Right lung (tissue), 5 donors: ENCODE results near the gene UCHL1. TPM values are rescaled to one million over a fixed set of nuclear protein-coding genes. Genes with fewer than 3 reads are reported as not detected.
"Not testable (repeated sequence)": the region's sequence is repeated elsewhere in the genome, so short reads cannot be mapped to it uniquely, and the experiment has no call there.

Experiments
- DNase-seq, 2 donors: peaks; one replicate each; pipeline ENCODE4 v3.0.0-alpha.2; 2013
- polyA plus RNA-seq, 5 donors: library from polyadenylated mRNA; unstranded; fragments of 120-200 nt; gene quantifications; one replicate each; pipeline versions ENCODE4 v1.2.1 to v1.2.3, GENCODE V29; 2013; ENCODE audit warnings: inconsistent platforms in 1 of 5, low replicate concordance in 1 of 5; ENCODE audit not compliant: insufficient read length in 5 of 5, insufficient read depth in 1 of 5

UCHL1 gene
- polyA plus RNA-seq, 5 donors: 15.5 to 19.5 (median 15.7) TPM

GRCh38 chr4:41287005-41287404, 30.3 kb downstream of the UCHL1 start:
- DNase-seq: no peak

- DNase-seq: no peak
These were observed 31.1 kb downstream of the UCHL1 start for GRCh38 chr4:41287852-41288251.

DNA sequence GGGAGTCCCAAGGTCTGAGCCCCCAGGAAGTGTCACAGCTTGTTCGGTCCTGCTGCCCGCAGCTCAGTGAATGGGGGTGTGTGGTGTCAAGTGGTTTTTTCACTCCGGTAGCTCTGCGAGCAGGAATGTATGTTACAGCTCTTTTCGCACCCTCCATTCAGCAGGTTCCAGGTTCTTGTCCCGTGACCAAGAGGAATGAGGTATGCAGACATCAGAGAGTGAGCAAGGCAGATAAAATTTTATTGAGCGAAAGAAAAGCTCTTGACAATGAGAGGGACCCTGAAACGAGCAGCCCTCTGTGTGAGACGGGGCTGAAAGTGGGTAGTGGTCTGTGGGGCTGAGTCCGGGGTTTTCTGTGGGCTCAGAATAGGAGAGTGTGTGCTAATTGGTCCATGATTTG, 31.5 kb downstream of the UCHL1 start:
- DNase-seq: no peak

DNA sequence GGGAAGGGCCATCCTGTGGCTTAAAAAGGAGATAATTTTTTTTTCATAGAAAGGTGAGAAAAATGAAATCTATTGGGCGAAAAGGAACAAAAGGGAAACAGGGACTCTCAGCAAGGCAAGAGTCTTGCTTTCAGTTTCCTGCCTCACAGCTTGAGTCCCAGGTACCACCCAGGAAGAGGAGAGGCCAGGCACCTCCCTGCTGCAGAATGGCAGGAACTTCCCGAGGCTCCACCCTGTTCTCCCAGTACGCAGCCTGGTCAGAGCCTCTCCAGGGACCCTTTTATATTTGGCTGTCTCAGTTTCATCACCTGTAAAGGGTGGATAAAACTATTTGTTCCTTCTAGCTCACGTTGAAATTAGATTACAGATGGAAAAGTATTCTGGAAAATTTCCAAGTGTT, 33.8 kb downstream of the UCHL1 start:
- DNase-seq: no peak

- DNase-seq: no peak
These were observed 37.8 kb downstream of the UCHL1 start for GRCh38 chr4:41294445-41295062.

- DNase-seq: no peak
These were observed 40.3 kb downstream of the UCHL1 start for GRCh38 chr4:41296995-41297394.

- DNase-seq: no peak
These were observed 41.1 kb downstream of the UCHL1 start for GRCh38 chr4:41297832-41298231.

DNA sequence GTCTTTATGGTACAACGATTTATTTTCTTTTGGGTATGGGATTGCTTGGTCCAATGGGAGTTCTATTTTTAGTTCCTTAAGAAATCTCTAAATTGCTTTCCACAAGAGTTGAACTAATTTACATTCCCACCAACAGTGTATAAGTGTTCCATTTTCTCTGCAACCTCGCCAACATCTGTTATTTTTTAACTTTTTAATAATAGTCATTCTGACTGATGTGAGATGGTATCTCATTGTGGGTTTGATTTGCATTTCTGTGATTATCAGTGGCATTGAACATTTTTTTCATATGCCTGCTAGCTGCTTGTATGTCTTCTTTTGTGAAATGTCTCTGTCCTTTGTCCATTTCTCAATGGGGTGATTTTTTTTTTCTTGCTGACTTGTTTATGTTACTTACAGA, 42.8 kb downstream of the UCHL1 start:
- DNase-seq: no peak

GRCh38 chr4:41301137-41301536, 44.4 kb downstream of the UCHL1 start:
- DNase-seq: no peak

DNA sequence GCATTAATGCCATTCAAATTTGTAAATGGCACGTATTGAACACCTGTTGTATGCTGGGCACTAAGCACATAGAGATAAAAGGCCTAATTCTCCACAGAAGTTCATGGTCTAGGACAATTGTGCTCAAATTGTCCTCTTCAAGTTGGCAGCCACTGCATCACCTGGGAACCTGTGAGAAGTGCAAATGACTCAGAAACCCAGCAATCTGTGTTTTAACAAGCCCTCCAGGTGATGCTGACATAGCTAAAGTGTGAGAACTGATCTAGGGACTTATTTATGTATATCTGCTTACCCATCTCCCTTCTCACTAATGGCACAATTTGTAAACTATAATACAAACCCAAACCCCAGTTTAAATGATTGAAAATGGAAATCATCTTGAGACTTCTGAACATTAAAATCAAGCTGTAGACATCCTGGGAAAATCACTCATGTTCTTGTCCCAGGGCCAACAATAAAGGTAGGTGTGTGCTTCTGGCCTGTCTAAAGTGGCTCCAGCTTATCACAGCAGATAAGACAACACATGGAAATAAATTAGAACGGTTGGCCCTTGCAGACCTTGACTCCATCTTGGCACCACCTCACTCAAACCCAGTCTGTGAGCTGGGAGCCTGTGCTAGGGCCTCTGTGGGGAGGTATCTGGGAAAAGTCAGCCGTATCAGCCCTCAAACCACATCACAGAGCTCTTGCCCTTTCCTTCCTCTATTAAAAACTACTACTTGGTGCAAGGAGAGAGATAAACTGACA, 46.8 kb downstream of the UCHL1 start:
- no peak for DNase-seq

DNA sequence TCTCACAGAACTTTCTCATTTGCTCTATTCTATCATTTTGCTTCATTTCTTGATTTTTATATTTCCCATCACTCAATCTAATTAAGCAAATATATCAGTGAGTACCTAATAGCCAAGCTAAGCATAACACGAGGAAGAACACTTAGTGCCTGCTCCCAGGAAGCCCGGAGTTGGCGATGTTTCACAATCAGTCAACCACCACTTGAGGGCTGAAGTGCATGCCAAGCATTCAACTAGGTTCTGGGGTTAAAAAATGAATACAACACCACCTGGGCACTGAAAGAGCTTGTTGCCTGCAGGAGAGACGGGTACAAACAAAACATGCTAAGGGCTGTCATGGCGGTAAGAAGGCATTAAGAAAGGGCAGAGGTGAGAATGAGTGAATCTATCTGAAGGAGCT, 47.5 kb downstream of the UCHL1 start:
- peak; percentile 59 to 62 for DNase-seq

DNA sequence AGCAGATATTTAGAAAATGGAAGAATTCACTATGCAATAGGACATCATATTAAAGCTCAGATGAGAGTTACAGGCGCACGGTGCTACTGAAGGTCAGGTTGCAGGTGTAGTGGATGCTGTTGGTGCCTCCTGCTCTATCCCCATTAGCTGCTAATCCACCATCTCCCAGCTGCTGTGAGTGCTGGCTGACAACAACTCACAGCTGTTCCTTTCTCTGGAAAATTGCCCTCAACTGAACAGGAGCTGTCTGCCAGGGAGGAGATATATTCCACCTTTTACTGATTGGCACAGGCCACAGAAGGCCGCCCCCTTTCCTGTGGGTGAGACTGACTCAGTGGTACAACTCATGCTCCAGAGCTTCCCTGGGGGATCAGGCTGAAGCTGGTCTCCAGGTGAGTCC, 48.7 kb downstream of the UCHL1 start:
- DNase-seq: no peak

DNA sequence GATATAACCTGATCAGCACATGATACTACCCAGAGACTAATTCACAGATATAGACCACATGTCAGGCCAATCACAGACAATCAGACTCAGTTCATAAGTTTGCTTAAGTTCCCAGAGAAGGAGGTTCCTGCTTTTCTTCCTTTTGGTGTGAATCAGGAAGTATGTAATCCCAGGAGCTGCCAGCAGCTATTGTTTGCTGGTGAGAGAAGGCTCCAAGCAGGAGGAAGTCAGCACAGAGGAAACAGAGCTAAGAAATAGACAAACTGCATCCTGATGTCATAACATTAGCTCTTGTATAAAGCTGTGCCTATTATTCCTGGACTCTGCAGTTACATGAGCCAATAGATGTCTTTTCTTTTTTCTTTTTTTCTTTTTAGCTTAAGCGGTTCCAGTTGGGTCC, 50.9 kb downstream of the UCHL1 start:
- no peak for DNase-seq

GRCh38 chr4:41308398-41308797, 51.7 kb downstream of the UCHL1 start:
- DNase-seq: no peak

DNA sequence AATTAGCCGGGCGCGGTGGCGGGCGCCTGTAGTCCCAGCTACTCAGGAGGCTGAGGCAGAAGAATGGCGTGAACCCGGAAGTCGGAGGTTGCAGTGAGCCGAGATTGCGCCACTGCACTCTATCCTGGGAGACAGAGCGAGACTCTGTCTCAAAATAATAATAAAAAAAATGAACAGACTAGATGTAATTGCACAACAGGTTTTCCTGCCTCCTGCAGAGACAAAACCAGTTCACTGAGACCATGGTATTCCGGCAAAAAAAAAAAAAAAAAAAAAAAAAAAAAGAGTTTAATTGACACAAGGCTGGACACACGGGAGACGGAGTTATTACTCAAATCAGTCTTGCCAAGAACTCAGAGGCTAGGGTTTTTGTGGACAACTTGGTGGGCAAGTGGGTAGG, 58.7 kb downstream of the UCHL1 start:
- DNase-seq: not testable (repeated sequence)

- DNase-seq: no peak
These were observed 59.1 kb downstream of the UCHL1 start for GRCh38 chr4:41315862-41316261.

Other genes starting within 250 kb of the UCHL1 start
- gene APBB2, start 42.4 kb upstream of the UCHL1 start, polyA plus RNA-seq: 10 to 100 TPM; 30.5 to 60.4 (median 48.7) TPM